ENCODE measurements around the gene SLC9B2.

- TF ChIP-seq CTCF (tag by site-specific recombination; IDR thresholded peaks at IDR 0.05) (no peak), REST (tag by site-specific recombination; IDR thresholded peaks at IDR 0.05) (no peak), SP7 (tag by site-specific recombination; IDR thresholded peaks at IDR 0.05) (no peak), PBX3 (CRISPR knock-in tag; IDR thresholded peaks at IDR 0.05) (no peak), YY1 (tag by site-specific recombination; IDR thresholded peaks at IDR 0.05) (no peak), ZNF23 (tag by site-specific recombination; IDR thresholded peaks at IDR 0.05; ENCODE audit: borderline replicate concordance) (no peak), YY2 (tag by site-specific recombination; IDR thresholded peaks at IDR 0.05) (no peak), ZFP37 (tag by site-specific recombination; IDR thresholded peaks at IDR 0.05) (no peak), ATF2 (tag by site-specific recombination; IDR thresholded peaks at IDR 0.05; ENCODE audit: low read depth) (no peak)
Measured at GRCh38 chr4:103012060-103012459, 64.5 kb downstream of the SLC9B2 start.

Measured in HEK293 (cell line).